Measurements from ENCODE around the gene PRXL2B. TPM values are rescaled to one million over a fixed set of nuclear protein-coding genes. Genes with fewer than 3 reads are reported as not detected.

The PRXL2B gene
- total and polyA plus RNA-seq, 4 donors = 4.6 to 10.2 (median 8.1) TPM

DNA sequence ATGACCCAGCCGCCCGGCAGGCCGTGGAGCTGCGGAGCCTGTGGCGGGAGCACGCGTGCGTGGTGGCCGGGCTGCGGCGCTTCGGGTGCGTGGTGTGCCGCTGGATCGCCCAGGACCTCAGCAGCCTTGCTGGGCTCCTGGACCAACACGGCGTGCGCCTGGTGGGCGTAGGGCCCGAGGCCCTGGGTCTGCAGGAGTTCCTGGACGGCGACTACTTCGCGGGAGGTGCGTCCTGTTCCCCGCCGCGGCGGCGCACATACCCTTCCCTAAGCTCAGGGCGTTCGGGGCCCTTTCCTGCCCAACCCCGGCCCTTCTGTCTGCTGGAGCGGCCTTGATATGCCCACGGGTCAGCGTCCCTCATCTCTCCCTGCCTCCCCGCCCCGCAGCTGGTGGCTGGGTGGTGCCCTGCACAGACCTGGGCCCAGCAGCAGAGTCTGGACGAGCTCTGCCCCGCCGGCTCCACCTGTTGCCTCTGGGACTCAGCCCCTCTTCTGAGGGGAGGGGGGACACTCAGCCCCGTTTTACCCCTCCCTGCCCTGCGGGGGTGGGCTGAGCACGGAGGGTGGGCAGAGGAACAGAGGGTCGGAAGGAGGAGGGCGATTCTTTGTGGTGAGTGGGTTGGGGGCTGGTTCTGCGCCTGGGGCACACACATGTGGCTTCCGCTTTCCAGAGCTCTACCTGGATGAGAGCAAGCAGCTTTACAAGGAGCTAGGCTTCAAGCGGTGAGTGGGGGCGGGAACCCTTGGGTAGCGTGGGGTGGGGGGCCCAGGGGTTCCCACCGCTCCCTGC is 688 bp downstream of the PRXL2B start:
- WGBS = 16% methylated on average over 52 of the region's 52 CpGs

GRCh38 chr1:2587860-2588571 is 1.4 kb downstream of the PRXL2B start:
- no peak overlapping the region for H3K4me3 ChIP-seq (ENCODE audit: low read depth in 1 of 3, low read length in 3 of 3)
- DNase-seq (ENCODE audit: low spot score) = no peak
- 89% methylated on average over 19 of the region's 19 CpGs for WGBS
- no peak overlapping the region for H3K27ac ChIP-seq (ENCODE audit: low read depth in 1 of 2, low read length in 2 of 2)
- peaks cover 8 to 19% (median 10%) of the 10 kb centered on the region in 4 donors for H3K4me1 ChIP-seq (ENCODE audit: control insufficient read depth in 4 of 4, insufficient read depth in 4 of 4, low read length in 3 of 4)
- no peak overlapping the region for H3K9ac ChIP-seq (ENCODE audit: low read depth in 1 of 2, low read length in 2 of 2)
- peaks cover 0 to 2% (median 0%) of the 10 kb centered on the region in 4 donors for H3K36me3 ChIP-seq (ENCODE audit: control insufficient read depth in 4 of 4, insufficient read depth in 3 of 4, low read depth in 1 of 4, low read length in 3 of 4)
- no peaks in the 10 kb centered on the region for H3K9me3 ChIP-seq (ENCODE audit: control insufficient read depth in 4 of 4, low read length in 3 of 4)
- no peaks in the 10 kb centered on the region for H3K27me3 ChIP-seq (ENCODE audit: control insufficient read depth in 4 of 4, insufficient read depth in 4 of 4, low read length in 3 of 4)
- TF ChIP-seq, protein P1, sequence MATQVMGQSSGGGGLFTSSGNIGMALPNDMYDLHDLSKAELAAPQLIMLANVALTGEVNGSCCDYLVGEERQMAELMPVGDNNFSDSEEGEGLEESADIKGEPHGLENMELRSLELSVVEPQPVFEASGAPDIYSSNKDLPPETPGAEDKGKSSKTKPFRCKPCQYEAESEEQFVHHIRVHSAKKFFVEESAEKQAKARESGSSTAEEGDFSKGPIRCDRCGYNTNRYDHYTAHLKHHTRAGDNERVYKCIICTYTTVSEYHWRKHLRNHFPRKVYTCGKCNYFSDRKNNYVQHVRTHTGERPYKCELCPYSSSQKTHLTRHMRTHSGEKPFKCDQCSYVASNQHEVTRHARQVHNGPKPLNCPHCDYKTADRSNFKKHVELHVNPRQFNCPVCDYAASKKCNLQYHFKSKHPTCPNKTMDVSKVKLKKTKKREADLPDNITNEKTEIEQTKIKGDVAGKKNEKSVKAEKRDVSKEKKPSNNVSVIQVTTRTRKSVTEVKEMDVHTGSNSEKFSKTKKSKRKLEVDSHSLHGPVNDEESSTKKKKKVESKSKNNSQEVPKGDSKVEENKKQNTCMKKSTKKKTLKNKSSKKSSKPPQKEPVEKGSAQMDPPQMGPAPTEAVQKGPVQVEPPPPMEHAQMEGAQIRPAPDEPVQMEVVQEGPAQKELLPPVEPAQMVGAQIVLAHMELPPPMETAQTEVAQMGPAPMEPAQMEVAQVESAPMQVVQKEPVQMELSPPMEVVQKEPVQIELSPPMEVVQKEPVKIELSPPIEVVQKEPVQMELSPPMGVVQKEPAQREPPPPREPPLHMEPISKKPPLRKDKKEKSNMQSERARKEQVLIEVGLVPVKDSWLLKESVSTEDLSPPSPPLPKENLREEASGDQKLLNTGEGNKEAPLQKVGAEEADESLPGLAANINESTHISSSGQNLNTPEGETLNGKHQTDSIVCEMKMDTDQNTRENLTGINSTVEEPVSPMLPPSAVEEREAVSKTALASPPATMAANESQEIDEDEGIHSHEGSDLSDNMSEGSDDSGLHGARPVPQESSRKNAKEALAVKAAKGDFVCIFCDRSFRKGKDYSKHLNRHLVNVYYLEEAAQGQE (IDR thresholded peaks at IDR 0.05) = no peak
- TF ChIP-seq RAD21 (IDR thresholded peaks at IDR 0.05) (no peak), SP1 (IDR thresholded peaks at IDR 0.05) (no peak), HNF4G (IDR thresholded peaks at IDR 0.05) (no peak), JUND (IDR thresholded peaks at IDR 0.05) (no peak), RXRA (IDR thresholded peaks at IDR 0.05) (no peak), HNF4A (conservative IDR thresholded peaks at IDR 0.05) (no peak), NR2F2 (IDR thresholded peaks at IDR 0.05) (no peak), GABPA (IDR thresholded peaks at IDR 0.05 in 1 of 2, conservative IDR thresholded peaks at IDR 0.05 in 1 of 2) (no peak), FOXA2 (IDR thresholded peaks at IDR 0.05) (no peak), TAF1 (conservative IDR thresholded peaks at IDR 0.05) (no peak), EGR1 (IDR thresholded peaks at IDR 0.05; ENCODE audit: low read depth in 2 of 2) (no peak), FOXA1 (IDR thresholded peaks at IDR 0.05) (no peak), MAX (IDR thresholded peaks at IDR 0.05) (no peak), YY1 (IDR thresholded peaks at IDR 0.05) (no peak)
- TF ChIP-seq, protein P2, sequence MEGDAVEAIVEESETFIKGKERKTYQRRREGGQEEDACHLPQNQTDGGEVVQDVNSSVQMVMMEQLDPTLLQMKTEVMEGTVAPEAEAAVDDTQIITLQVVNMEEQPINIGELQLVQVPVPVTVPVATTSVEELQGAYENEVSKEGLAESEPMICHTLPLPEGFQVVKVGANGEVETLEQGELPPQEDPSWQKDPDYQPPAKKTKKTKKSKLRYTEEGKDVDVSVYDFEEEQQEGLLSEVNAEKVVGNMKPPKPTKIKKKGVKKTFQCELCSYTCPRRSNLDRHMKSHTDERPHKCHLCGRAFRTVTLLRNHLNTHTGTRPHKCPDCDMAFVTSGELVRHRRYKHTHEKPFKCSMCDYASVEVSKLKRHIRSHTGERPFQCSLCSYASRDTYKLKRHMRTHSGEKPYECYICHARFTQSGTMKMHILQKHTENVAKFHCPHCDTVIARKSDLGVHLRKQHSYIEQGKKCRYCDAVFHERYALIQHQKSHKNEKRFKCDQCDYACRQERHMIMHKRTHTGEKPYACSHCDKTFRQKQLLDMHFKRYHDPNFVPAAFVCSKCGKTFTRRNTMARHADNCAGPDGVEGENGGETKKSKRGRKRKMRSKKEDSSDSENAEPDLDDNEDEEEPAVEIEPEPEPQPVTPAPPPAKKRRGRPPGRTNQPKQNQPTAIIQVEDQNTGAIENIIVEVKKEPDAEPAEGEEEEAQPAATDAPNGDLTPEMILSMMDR (IDR thresholded peaks at IDR 0.05; ENCODE audit: low read depth, low read length, missing input control) = no peak
- TF ChIP-seq, protein P3, sequence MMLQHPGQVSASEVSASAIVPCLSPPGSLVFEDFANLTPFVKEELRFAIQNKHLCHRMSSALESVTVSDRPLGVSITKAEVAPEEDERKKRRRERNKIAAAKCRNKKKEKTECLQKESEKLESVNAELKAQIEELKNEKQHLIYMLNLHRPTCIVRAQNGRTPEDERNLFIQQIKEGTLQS (IDR thresholded peaks at IDR 0.05) = no peak
- TF ChIP-seq, protein P4, sequence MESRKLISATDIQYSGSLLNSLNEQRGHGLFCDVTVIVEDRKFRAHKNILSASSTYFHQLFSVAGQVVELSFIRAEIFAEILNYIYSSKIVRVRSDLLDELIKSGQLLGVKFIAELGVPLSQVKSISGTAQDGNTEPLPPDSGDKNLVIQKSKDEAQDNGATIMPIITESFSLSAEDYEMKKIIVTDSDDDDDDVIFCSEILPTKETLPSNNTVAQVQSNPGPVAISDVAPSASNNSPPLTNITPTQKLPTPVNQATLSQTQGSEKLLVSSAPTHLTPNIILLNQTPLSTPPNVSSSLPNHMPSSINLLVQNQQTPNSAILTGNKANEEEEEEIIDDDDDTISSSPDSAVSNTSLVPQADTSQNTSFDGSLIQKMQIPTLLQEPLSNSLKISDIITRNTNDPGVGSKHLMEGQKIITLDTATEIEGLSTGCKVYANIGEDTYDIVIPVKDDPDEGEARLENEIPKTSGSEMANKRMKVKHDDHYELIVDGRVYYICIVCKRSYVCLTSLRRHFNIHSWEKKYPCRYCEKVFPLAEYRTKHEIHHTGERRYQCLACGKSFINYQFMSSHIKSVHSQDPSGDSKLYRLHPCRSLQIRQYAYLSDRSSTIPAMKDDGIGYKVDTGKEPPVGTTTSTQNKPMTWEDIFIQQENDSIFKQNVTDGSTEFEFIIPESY (IDR thresholded peaks at IDR 0.05) = no peak

More for the DNA sequence above, 688 bp downstream of the PRXL2B start:
- Histone ChIP-seq H3K4me1 (ENCODE audit: control insufficient read depth in 4 of 4, insufficient read depth in 4 of 4, low read length in 3 of 4) (peaks cover 8 to 19% (median 10%) of the 10 kb centered on the region in 4 donors), H3K9ac (ENCODE audit: low read depth in 1 of 2, low read length in 2 of 2) (no peak overlapping the region), H3K27ac (ENCODE audit: low read depth in 1 of 2, low read length in 2 of 2) (no peak overlapping the region), H3K4me3 (ENCODE audit: low read depth in 1 of 3, low read length in 3 of 3) (peak overlapping the region; percentile 7 to 75 (median 61)), H3K36me3 (ENCODE audit: control insufficient read depth in 4 of 4, insufficient read depth in 3 of 4, low read depth in 1 of 4, low read length in 3 of 4) (peaks cover 0 to 2% (median 0%) of the 10 kb centered on the region in 4 donors), H3K9me3 (ENCODE audit: control insufficient read depth in 4 of 4, low read length in 3 of 4) (no peaks in the 10 kb centered on the region), H3K27me3 (ENCODE audit: control insufficient read depth in 4 of 4, insufficient read depth in 4 of 4, low read length in 3 of 4) (no peaks in the 10 kb centered on the region)
- DNase-seq (ENCODE audit: low spot score) = no peak
- TF ChIP-seq RXRA (IDR thresholded peaks at IDR 0.05) = no peak
